Stimulated activated CD4-positive, alpha-beta T cell treated with anti-CD3 and anti-CD28 coated beads, TNF-alpha, amount 100 ng/mL, for 48 hours (primary cell): ENCODE data around the gene MAGEA6.
A peak's percentile ranks its signal among the peaks of the same experiment; 100 is the strongest.
"Not testable (repeated sequence)": the region's sequence is repeated elsewhere in the genome, so short reads cannot be mapped to it uniquely, and the experiment has no call there.

Source experiments
- DNase-seq, 3 donors: peaks; one replicate each; pipeline ENCODE4 v3.0.0-alpha.2; 2020; ENCODE audit warnings: low read depth in 3 of 3

MAGEA6 gene

GRCh38 chrX:152769549-152770289 lies at the start of gene MAGEA6:
TSS of gene MAGEA6 (minus strand) at chrX:152769689. CDS start at chrX:152767650, 2,039 bp downstream.
- DNase-seq, result not testable (repeated sequence)

DNA sequence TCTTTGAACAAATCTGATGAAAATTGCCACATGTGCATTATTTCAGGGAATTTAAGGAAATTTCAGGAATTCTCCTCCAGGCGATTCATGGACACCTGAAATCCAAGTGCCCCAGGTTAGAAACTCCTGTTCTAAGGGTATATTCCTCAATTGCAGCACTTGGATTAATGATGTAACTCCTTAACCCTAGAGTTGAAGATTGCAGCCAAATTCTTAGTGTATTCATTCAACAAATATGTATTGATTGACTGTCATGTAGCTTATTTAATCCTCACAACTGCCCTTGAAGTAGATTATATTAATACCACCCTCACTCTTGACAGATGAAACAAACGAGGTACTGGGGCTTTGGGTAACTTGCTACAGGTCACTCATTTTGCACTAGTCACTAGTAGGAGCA lies 49.8 kb upstream of the MAGEA6 start:
- DNase-seq, result no peak

DNA sequence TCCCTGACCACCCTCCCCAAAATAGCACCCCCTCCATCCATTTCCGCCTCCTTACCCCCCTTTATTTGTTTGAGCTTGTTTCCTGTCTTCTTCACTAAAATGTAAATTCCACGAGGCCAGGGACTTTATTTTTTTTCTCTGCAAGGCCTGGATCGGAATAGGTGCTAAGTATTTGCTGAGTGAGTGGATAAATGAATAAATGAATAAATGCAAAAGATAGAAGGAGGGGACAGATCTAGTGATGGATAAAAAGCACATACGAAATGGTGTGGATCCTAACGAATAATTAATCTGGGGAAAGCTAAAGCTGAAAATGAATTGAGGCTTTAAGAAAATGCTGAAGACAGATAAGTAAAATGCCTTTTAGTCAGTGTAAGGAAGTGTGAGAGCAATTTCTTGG lies 48.9 kb upstream of the MAGEA6 start:
- no peak for DNase-seq

GRCh38 chrX:152817078-152817764 lies 47.7 kb upstream of the MAGEA6 start:
- DNase-seq, result peak in 1 of 3 donors; percentile 6

- no peak for DNase-seq
These were observed 44.6 kb upstream of the MAGEA6 start for GRCh38 chrX:152814048-152814447.

DNA sequence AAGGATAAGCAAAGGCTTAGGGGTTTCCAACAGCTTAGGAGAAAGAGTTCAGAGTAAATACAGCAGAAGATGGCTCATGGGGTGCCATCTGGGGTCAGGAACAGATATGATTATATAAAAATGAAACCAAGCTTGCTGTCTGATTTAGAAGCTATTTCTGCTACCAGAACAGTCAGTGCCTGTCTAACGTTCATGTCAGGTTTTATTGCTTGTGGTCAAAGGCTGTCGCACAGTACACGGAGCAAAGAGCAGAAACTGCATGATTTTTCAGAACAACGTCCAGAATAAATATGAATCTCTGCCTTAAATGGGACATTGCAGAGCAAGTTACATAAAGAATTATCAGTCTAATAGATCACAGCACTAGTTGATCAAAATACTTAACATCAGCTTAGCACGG lies 43.7 kb upstream of the MAGEA6 start:
- no peak for DNase-seq

DNA sequence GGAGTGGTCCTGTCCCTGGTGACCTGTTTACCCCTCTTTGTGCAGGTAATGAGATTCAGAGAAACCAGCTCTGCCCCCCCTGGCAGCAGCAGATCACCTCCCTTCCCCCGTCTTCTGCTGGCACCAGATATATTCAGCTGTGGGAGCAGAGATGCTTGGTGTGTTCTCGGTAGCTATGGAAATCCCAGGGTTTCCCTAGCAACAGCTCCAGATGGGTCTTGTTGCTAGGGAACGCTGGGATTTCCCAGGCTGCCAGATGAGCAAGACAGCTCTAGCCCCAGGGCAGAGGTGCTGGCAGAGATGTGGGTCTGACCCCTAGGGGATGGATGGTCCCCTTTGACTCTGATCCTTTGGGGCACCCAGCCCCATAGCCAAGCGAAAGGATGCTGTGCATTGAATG lies 40.9 kb upstream of the MAGEA6 start:
- no peak for DNase-seq

DNA sequence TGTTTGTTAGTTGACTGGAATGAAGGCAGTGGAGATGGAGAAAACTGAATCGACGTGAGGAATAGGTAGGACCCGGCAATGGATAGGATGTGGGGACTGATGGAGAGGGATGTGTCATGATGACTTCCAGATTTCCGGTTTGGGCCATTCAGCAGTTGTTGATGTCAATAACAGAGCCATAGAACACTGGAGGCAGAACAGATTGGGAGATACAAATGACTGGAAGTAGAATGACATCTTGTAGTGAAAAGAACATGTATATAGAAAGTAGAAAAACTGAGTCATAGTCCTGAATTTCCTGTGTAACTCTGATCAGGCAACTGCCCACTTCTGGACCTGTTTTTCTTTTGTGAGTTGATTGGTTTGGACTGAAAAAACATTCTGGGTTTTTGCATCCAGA lies 36.5 kb upstream of the MAGEA6 start:
- DNase-seq, result no peak

DNA sequence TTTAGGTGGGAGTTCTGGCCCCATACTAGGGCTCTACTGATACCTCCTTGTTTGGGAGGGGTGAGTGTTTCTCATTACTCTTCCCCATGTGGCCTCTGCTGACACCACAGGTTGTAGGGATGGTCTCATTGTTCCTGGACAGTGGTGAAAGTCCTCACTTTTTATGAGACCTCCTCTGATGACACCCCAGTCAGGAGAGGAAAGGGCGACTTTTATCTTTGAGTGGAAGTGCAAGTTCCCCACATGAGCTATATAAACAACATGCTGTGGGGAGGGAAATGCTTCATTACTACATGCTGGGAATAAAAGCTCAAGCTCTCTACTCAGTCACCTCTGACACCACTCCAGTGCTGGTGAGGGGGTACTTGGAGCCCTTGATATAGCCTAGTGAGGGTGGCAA lies 29.5 kb upstream of the MAGEA6 start:
- no peak for DNase-seq

GRCh38 chrX:152787062-152787461 lies 17.6 kb upstream of the MAGEA6 start:
- not testable (repeated sequence) for DNase-seq

- DNase-seq, result not testable (repeated sequence)
These were observed 2.9 kb downstream of the MAGEA6 start for GRCh38 chrX:152766562-152766961.

DNA sequence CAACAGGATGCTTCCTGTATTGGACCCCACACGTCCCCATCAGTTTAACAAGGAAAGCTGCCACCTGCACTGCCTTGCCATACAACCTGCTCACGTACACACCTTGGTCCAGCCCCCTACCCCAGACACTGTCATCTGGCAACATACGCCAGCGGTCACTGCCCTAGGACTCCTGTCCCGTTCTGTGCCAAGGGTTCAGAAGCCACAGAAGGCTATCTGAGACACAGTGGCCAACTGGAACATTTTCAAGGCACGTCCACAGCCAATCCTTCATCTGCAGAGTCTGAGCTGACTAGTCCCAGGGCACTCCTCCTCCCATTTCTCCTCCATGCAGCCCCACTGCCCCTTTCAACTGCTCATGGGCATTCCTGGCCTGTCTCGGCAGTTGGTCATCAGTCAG lies 7.9 kb downstream of the MAGEA6 start:
- not testable (repeated sequence) for DNase-seq

- DNase-seq, result not testable (repeated sequence)
These were observed 9.9 kb downstream of the MAGEA6 start for GRCh38 chrX:152759544-152759943.

GRCh38 chrX:152758918-152759317 lies 10.6 kb downstream of the MAGEA6 start, which contains the start of gene CSAG3:
TSS of gene CSAG3 (plus strand) at chrX:152759218.
- DNase-seq, result not testable (repeated sequence)

DNA sequence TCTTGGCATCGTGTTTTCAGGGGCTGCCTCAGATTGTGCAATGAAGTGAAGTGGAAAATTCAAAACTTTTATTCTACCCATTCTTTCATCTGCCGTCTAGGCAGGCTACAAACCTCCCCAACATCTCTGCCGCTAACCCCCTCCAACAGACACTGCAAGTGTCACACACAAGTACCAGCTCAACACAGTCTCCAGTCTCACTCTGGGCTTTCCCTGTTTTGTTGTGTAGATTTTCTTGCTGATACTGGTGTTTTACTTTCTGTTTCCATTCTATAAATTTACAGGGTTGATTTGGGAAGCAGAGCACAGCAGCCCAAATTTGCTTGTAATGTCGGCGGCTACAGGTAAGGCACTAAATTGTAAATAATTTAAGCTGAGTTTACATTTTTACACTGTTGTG lies 14.6 kb downstream of the MAGEA6 start:
- not testable (repeated sequence) for DNase-seq

DNA sequence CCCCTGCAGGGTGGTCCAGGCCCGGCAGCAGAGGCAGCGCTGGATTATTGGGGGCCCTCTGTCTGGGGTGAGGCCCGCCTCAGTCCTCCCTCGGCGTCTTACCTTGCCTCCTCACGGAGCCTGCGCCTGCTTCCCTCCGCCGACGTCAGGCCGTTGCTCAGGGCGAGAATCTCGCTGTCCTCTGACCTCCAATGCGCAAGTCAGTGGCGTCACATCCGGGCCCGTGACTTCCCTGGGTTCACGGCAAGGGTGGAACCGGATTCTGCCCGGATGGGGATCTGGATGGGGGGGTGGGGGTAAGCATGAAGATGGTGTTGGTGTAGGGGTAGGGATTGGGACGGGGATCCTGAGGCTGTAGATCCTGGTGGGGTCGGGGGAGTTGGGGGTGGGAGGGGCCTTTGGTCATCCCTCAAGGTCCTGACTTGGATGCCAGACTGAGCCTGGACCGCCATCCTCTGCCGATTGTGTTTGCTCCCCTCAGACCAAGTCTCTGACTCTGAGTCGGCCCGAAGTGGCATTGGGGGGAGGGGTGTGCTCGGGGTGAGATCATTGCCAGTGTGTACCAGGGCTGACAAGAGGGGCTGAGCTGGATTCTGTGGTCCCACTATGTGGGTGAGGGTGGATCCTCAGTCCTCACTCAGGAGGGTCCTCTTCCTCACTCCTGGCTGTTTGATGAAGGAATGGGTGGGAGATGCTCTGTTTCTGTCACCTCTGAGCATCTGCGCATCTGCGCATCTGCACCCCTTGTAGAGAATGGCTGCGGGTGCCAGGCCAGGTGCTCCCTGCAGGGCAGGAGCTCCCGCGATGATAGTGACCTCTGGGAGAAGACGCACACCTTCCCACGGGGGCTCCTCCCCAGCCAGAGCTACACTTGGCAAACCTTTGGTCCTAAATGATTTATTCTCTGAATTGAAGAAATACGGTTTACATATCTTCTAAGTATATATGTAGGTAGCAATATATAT lies 15.5 kb downstream of the MAGEA6 start, which contains the start of gene MAGEA2:
Gene MAGEA2, minus strand, starts transcription at position 157 of the 965 bp plus-strand sequence. CDS start 2,479 bp downstream, outside the sequence.
- not testable (repeated sequence) for DNase-seq

DNA sequence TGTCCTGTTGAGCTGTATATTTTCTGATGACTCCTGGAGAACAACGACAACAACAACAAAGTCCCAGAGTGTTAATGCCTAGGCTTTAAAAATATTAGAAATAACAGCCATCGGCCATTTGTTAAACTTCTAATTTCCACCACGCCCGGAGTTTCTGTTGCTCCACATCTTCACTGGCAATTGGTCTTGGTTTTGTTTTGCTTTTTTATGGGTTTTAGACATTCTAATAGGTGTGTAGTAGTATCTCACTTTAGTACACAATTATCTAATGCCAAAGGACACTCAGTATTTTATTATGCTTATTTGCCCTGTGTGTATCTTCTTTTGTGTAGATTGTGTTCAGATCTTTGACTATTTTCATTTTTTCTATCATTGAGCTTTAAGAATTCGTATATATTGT lies 30.9 kb downstream of the MAGEA6 start:
- no peak for DNase-seq

GRCh38 chrX:152736528-152736927 lies 33.0 kb downstream of the MAGEA6 start:
- not testable (repeated sequence) for DNase-seq

DNA sequence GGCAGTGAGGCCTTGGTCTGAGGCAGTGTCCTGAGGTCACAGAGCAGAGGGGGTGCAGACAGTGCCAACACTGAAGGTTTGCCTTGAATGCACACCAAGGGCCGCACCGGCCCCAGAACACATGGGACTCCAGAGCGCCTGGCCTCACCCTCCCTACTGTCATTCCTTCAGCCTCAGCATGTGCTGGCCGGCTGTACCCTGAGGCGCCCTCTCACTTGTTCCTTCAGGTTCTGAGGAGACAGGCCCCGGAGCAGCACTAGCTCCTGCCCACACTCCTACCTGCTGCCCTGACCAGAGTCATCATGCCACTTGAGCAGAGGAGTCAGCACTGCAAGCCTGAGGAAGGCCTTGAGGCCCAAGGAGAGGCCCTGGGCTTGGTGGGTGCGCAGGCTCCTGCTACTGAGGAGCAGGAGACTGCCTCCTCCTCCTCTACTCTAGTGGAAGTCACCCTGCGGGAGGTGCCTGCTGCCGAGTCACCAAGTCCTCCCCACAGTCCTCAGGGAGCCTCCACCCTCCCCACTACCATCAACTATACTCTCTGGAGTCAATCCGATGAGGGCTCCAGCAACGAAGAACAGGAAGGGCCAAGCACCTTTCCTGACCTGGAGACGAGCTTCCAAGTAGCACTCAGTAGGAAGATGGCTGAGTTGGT lies 33.5 kb downstream of the MAGEA6 start:
- no peak for DNase-seq

- DNase-seq, result no peak
These were observed 34.4 kb downstream of the MAGEA6 start for GRCh38 chrX:152735101-152735500.

GRCh38 chrX:152734143-152734858 lies 35.2 kb downstream of the MAGEA6 start:
- DNase-seq, result not testable (repeated sequence)
